HG02970 (cell line): ENCODE results near the gene NOTCH2NLA.
"Not testable (repeated sequence)": the region's sequence is repeated elsewhere in the genome, so short reads cannot be mapped to it uniquely, and the experiment has no call there.

Experiments
- ATAC-seq: cut with Tn5 transposase; IDR thresholded peaks from one replicate; pipeline ENCODE4 v1.9.1; 2021; ENCODE audit warnings: mild to moderate bottlenecking, moderate library complexity, moderate number of reproducible peaks; ENCODE audit not compliant: unreplicated experiment, low FRiP score

NOTCH2NLA gene

DNA sequence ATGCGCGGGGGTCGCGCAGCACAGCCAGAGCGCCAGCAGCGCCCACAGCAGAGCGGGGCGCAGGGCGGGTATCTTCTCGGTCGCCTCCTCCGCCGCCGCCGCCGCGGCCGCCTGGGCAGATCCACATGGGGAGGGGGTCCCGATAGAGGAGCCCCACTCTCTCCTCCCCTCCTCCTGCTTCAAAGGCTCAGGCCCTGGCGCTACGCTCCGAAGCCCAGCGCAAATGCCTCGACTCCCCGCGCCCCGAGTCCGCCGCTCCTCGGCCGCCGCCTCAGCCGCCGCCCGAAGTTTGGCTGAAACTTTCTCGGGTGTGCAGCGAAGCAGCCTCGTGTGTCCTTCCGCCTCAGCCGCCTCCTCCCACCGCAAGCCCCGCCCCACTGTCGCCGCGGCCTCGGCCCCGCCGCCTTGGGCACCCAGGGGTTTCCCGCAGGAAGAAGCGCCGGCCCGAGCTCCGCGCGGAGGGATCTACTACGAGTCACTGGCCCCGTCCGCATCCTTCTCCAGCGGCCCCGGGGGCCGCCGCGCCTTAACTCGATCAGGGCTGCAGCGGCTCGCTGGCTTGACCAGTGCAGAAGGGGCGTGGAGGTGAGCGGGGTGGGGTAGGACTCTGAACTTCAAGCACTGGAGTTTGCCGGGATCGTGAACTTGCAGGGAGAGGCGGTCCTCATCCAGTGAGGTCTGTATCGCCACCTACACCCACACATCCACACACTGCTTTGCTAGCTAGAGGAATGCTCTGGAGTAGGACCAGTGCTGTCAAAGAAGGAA, at the start of gene NOTCH2NLA:
NOTCH2NLA (minus strand) TSS at position 312 of the 768 bp plus-strand sequence. CDS start 39,684 bp downstream, outside the sequence.
- not testable (repeated sequence) for ATAC-seq

DNA sequence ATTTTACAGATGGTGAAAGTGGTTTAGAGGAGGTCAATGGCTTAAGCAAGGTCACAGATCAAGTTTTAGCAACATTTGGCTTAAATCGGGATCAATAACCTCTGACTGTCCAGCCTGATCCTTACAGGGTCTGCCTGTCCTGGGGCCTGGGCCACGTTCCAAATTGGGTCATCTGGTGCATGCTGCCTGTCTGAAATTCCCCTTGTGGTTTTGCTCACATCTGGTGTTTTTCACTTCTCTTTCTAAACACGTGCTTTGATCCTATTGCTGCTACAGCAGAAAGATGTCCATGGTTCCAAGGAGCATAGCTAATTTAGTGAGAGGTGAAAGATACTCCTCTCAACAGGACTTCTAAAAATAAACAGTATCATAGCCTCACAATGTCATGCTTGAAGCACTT, 49.5 kb upstream of the NOTCH2NLA start:
- ATAC-seq: peak; percentile 55

DNA sequence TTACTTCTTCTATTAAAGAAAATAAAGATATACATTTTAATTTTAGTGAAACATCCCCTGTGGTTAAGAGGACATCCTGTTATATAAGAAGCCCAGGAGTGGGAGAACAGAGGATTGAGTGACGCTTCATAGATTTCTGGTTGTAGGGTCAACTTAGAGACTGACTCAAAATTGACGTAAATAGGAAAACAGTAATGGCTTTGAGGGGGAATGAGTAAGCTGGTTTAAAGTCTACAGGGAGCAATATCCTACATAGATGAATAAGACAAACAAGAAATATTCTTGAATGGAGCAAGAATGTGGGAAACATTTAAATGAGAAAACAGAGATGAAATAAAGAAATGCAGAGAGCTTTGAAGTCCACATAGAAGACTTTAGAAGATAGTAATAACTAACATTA, 48.3 kb upstream of the NOTCH2NLA start:
- not testable (repeated sequence) for ATAC-seq

DNA sequence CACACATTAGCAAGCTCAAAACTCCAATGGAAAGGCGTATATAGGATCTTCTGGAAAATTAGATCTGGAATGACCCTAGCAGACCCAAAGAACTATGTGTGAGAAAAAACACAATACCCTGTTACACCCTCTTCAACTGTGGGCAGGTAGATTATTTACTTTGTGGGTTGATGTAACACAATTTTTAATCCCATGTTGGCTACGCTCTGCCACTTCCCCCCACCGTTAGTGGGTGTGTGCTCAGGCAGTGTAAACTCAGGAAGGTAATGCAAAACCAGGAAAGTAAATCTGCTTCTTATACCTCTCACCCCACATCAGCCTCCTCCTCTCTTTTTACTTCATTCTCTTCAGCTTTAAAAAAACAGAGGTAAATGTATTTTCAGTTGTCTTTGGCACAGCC, 45.3 kb upstream of the NOTCH2NLA start:
- not testable (repeated sequence) for ATAC-seq

DNA sequence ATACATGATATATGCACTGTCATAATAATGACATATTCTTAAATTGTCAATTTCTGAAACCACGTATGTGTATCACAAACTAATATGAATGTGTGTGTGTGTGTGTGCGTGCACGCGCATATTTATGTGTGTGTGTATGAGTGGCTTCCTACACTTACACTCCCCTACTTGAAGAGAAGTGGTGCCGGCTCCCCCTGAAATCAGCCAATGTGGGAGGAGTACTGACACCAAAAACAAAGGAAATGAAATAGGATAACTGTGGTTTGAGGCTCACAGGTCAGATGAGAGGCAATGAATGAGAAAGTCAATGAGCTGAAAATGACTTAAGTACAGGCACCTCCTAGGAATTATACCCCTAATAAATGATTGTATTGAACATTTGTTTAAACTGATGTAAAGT, 44.4 kb upstream of the NOTCH2NLA start:
- not testable (repeated sequence) for ATAC-seq

DNA sequence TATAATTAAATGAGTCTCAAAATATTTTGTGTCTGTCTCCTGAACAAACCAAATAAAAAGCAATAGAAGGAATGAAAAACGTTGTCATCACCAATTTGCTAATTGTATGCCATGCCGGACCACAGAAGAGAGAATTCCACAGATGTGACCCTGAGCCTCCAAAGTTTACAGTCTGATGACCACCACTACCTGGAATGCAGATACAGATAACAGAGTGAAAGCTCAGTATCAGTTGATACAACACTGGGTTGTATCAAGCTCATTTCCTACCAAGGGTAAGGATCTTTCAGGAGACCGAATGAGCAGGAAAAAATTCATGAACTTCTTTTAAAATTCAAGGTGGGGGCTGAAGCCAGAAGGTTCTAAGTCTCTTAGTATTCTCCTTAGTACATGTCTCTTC, 43.9 kb upstream of the NOTCH2NLA start:
- not testable (repeated sequence) for ATAC-seq

DNA sequence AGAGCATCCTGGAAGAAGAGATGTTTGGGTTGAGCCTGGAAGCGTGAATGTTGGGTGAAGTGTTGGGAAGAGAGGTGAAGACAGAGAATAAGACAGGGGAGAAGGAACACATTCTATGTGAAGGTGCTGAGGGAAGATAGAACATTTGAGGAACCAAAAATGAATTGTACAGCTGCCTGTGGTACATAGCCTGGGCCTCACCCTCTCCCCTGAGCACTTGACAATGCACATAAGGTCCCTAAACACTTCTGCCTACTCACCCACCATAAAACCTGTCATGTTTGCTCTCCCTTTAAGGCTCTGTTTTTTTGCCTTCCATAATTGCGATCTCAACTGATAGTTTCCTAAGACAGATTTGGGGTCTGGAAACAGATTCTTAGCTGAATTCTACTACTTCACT, 43.2 kb upstream of the NOTCH2NLA start:
- ATAC-seq: not testable (repeated sequence)

DNA sequence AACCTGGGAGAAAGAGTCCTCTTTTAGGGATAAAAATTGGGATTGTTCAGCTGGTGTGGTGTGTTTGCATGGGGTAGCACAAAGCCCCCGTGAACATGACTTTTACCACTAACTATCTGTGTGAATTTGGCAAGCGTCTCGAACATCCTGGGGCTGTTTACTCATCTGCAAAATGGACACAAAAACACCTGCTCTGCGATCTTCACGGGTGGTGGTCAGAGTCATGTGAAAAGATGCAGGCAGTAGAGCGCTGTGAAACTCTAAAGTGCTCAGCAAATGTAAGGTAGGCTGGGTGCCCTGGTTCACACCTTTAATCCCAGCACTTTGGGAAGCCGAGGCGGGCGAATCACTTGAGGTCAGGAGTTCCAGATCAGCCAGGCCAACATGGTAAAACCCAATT, 41.3 kb upstream of the NOTCH2NLA start:
- ATAC-seq: not testable (repeated sequence)

DNA sequence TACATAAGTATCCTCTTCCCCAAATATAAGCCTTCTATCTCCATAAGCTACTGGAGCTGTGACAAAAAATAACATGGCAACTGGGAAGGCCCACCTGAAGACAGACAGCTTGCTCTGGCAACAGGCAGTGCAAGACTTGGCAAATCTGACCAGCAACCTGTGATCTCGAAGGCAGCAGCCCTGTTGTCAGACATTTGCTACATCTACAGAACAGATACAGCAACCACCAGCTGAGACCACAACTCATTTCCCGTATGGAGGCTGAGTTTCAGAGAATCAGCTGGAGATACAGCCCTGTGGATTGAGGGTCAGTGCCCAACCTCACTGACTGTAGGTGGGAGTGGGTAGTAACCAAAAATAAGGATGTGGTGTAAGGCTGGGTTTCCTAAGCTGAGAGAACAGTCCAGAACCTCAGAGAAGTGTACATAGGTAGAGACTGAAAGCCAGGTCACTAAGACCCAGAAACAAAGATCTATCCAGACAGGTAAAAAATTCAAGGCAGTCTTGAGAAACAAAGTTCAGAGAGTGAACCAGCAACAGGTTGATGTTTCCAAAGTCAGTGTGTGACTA, 37.4 kb upstream of the NOTCH2NLA start:
- ATAC-seq: not testable (repeated sequence)

DNA sequence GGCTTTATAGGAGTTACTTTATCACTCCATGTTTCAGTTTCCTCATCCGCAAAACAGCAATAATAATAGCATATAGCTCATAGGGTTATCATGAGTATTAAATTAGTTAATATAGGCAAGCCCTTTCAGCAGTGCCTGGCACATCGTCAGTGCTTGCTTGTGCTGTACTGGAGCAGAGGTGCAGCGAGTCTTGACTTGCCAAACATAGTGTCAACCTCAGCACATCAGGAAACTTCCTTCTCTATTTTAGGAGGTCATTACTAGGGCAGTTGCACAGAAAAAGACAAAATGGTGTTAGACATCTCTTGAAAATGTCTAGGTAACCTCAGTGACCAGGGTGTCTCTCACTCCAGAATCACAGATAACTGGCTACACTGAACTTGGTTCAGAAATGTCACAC, 35.9 kb upstream of the NOTCH2NLA start:
- not testable (repeated sequence) for ATAC-seq

DNA sequence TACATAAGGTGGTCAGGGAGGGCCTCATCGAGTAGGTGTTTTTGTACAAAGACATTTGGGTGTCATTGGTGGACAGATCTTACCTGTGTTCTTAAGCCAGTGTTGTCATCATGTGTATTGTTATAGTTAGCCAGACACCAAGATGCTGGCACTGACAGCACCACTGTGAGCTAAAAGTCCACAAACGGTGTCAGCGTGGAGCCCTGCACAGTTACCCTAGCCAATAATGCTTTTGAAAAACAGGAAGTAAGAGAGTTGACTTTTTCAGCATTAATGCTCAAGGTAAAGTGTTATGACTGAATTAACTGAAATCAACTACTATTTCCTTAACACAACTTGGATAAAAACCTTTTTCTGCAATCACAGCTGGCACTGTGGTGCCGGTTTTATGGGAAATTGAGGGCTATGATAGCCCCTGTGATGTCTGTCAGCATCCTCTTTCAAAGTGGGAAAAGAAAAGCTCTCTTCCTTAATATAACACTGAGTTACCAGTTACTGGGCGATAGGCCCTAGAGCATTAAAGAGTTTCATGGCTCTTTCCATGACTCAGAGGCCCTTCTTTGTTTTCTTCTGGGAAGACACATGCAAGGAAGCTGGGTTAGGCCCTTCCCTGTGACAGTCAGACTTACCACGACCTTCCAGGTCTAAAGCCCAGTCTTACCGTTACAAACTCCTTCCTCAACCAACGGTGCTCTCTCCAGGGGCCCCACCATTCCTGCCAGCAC, 31.3 kb upstream of the NOTCH2NLA start:
- ATAC-seq: not testable (repeated sequence)

DNA sequence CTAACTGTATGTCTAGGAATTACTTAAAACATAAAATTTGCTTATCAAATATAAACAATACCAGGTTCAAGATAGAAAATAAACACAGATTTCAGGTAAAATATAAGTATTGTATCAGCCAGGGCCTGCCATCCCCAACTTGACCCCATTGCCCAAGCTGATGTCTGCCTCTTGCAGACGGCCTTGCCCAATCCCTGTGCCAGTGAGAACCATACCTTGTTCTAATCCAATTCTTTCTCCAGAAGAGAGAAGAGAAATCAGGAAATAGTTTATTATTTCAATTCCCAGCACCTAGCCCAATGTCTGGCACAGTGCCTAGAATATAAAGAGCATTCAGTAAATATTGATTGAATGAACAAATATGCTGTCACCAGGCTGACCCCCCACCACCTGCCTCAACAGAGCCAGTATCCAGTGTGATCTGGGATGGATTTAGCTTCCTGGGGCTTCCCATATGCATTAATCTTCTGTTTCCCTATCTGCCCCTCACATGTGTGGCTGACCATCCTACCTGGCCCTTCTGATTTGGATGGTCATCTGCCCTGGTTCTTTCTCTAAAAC, 29.3 kb upstream of the NOTCH2NLA start:
- ATAC-seq: not testable (repeated sequence)

DNA sequence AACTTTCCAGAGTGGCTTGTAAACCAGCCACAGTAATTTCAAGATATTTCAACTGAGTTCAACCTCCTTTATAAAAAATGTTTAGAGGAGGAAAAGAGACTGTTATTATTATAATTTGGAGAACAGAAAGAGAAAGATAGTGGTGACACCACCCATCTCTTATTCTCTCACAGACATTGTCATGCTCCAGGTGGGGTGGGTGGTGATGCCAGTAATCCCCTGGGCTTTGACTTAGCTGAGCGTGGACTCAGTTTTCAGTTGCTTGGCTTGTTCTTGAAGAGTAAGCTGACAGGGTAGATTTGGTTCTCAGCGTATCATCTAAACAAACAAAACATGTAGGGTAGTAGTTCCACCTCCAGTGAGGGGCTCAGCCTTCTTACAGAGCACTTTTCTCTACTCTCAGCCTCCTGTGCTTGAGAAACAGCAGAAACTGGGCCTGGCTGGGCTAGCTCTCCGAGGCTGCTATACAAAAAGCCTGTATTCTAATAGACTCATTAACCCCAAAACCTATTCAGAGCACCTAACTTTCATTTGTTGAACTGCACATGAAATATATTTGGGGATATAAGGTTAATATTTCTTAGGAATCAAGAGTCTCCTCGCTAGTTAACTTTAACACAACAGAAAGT, 25.9 kb upstream of the NOTCH2NLA start:
- not testable (repeated sequence) for ATAC-seq

DNA sequence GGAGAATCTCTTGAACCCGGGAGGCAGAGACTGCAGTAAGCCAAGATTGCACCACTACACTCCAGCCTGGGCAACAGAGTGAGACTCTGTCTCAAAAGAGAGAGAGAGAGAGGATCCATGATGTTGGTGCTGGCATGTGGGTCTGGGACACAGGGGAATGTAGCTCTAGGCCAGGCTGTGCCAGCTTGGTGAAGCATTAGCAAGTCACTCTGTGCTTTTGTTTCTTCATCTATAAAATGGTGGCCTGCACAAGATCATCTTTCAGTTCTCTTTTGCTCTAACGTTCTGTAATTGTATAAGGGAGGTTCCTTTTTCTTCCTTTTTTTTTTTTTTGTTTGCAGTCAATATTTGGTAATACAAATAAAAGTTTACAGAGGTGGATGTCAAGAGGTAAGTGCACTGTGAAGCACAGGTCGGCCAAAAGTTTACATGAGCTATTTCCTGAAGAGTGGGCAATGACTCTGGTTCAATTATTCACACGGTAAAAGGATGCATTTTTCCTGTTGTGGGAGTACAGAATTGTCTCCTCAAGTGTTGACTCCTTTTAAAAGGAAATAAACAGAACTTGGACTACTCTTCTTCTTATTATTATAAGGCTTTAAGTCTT, 24.5 kb upstream of the NOTCH2NLA start:
- not testable (repeated sequence) for ATAC-seq

DNA sequence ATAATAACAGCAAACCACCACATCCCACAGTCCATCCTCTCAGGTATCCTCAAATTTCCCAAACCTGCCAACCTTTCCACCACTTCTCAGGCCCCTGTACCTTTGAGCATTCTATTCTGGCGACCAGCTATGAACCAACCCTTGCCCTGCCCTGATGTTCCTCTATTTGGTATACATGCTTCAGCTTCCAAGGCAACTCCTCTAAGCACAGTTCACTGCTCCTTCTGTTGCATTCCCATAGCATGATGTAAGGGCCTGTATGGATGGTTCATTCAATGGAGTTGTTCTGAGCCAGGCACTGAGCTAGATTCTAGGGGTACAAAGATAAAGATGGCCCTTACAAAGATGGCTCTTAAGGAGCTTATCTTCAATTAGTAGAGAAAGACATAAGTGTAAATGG, 22.7 kb upstream of the NOTCH2NLA start:
- ATAC-seq: not testable (repeated sequence)

DNA sequence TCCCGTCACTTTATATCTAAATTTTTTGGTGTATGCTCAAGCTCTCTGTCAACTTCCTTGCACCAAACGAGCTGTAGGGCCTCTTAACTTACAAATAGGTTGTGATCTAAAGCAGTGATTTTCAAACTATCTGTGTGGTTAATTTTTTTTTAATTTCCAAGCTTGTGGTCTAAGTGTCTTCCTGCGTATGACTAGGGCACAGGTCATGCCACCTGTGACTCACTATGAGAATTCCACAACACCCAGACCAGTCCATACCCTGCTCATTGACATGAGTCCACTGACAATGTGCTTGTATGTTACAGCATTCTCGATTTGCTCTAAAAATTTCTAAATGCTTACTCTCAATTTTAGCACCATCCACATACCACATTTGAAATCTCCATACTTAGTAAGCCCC, 19.8 kb upstream of the NOTCH2NLA start:
- not testable (repeated sequence) for ATAC-seq

DNA sequence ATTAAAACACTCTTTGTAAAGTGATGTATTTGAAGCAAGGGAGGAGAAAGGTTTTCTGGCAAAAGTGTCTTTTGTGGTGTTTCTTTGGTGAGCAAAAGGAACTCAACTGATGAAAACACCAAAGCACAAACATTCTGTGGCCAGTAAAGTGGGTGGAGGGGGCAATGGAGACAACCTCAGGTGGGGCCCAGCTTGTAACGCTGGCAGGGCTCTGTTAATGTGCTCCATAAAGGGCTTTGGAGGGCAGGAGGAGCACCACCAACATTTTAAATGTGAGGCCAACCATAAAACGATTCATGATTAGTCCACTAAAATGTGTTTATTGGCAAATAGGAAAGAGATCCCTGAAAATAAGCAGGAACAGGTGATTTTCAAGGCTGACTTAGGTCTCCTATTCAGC, 7.8 kb upstream of the NOTCH2NLA start:
- not testable (repeated sequence) for ATAC-seq

DNA sequence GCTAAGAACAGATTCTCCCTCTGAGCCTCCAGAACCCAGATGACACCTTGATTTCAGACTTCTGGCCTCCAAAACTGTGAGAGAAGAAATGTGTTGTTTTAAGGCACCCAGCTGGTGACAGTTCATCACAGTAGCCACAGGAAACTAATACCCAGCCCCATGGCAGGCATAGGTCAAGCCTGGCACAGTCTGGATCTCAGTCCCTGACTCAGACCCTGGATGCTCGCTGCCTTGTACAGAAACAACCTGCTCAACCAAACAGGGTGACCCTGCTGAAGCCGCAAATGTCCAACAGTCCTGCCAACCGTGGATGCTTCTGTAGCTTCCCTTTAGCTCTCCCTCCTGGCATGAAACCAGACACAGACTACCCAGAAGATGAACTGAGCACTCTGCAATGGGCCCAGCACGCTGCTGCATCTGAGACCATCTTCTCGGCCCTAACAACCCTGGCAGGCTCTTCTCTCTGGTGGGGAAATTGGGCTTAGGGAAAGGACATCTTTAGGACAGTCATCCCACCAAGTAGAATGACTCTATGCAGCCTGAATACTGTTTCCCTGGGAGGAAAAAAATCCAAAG, 7.3 kb upstream of the NOTCH2NLA start:
- ATAC-seq: not testable (repeated sequence)

DNA sequence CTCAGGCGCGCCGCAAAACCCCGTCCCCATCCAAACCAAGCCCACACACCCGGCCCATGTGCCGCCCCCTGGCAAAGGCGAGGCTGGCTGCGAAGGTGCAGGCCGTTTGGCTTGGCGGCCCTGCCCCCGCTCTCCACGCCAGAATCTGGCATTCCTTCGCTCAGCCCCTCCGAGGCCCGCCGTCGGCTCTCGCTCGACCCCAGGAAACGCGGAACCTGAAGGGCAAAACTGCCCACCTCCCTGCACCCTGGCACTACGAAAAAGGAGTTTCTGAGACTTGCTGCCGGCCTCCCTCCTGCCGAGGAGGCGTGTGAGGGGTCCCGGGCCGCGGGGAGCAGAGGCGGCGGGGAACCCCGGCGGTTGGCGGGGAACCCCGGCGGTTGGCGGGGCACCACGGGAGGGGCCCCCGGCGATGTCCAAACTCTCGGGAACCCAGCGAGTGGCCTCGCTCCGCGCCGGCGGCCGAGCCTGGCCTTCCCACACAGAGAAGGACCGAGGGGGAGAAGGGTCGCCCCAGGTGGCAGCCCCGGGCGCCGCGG, 608 bp downstream of the NOTCH2NLA start:
- not testable (repeated sequence) for ATAC-seq
